Endodermal cell (in vitro differentiated cells): ENCODE data around the gene PSMC3. TPM values are rescaled to one million over a fixed set of nuclear protein-coding genes. Genes with fewer than 3 reads are reported as not detected.
A peak's percentile ranks its signal among the peaks of the same experiment; 100 is the strongest.

ENCODE experiments used
- DNase-seq: peaks from one replicate; pipeline ENCODE4 v3.0.0-alpha.2; 2017
- H3K27ac ChIP-seq: 2 replicates; pipeline ENCODE4 v1.5.1; 2013; ENCODE audit warnings: mild to moderate bottlenecking, low read depth, low read length, moderate library complexity
- H3K27me3 ChIP-seq: 2 replicates; pipeline ENCODE4 v1.6.1; 2013; ENCODE audit warnings: mild to moderate bottlenecking, low read length, moderate library complexity; ENCODE audit not compliant: insufficient read depth, control insufficient read depth, poor library complexity, severe bottlenecking
- H3K36me3 ChIP-seq: 2 replicates; pipeline ENCODE4 v1.7.0; 2013; ENCODE audit warnings: mild to moderate bottlenecking, low read length, moderate library complexity; ENCODE audit not compliant: control insufficient read depth, insufficient read depth
- H3K4me1 ChIP-seq: one replicate; pipeline ENCODE4 v1.7.0; 2013; ENCODE audit warnings: low read length; ENCODE audit not compliant: control insufficient read depth, insufficient read depth
- H3K4me3 ChIP-seq: 2 replicates; pipeline ENCODE4 v1.5.1; 2013; ENCODE audit warnings: mild to moderate bottlenecking, low read length, moderate library complexity
- H3K9ac ChIP-seq: 2 replicates; pipeline ENCODE4 v1.6.1; 2013; ENCODE audit warnings: mild to moderate bottlenecking, low read length, moderate library complexity; ENCODE audit not compliant: poor library complexity, severe bottlenecking; ENCODE audit errors: extremely low read depth
- H3K9me3 ChIP-seq: 2 replicates; pipeline ENCODE4 v1.6.1; 2013; ENCODE audit warnings: mild to moderate bottlenecking, low read length, moderate library complexity; ENCODE audit not compliant: control insufficient read depth
- H3K27ac Mint-ChIP-seq: 2 replicates; pipeline ENCODE4 v1.8.0; 2020; ENCODE audit warnings: mixed read lengths
- H3K27me3 Mint-ChIP-seq: 2 replicates; pipeline ENCODE4 v1.8.0; 2021; ENCODE audit warnings: mild to moderate bottlenecking, mixed read lengths; ENCODE audit not compliant: insufficient read depth
- H3K36me3 Mint-ChIP-seq: 2 replicates; pipeline ENCODE4 v1.8.0; 2020; ENCODE audit warnings: low read depth, mixed read lengths
- H3K4me1 Mint-ChIP-seq: 2 replicates; pipeline ENCODE4 v1.8.0; 2020; ENCODE audit warnings: mixed read lengths
- H3K4me3 Mint-ChIP-seq: 2 replicates; pipeline ENCODE4 v1.8.0; 2020; ENCODE audit warnings: mild to moderate bottlenecking, moderate library complexity, mixed read lengths
- H3K9me3 Mint-ChIP-seq: 2 replicates; pipeline ENCODE4 v1.8.0; 2020; ENCODE audit warnings: mild to moderate bottlenecking, mixed read lengths
- WGBS, 2 experiments: methylation state at CpG; one replicate each; pipeline versions ENCODE4 v1.1.5 to v1.1.7; 2013; ENCODE audit warnings: missing lambda C conversion rate in 2 of 2, mixed read lengths in 1 of 2; ENCODE audit not compliant: insufficient coverage in 1 of 2, insufficient read length in 1 of 2; 5-methylcytosine and 5-hydroxymethylcytosine counted together
- total RNA-seq, 2 donors: library from RNA; stranded (reverse); fragmentation: NEBNext Ultra II Directional in 1 of 2; extraction: Animal tissue kit (Norgen Biotek cat#: 25700) in 1 of 2; gene quantifications; 2 replicates in 1 of 2; 3 replicates in 1 of 2; pipeline ENCODE4 v1.2.1, GENCODE V29; 2021
- TF ChIP-seq, protein P1 (sequence below): fragments of 200-600 bp; sonication (generic); conservative IDR thresholded peaks from 2 replicates; pipeline ENCODE4 v1.5.0; 2021; ENCODE audit warnings: antibody characterized with exemption, mild to moderate bottlenecking

PSMC3 gene
- total RNA-seq, 2 donors from 2014 or later: 152 to 175 TPM

DNA sequence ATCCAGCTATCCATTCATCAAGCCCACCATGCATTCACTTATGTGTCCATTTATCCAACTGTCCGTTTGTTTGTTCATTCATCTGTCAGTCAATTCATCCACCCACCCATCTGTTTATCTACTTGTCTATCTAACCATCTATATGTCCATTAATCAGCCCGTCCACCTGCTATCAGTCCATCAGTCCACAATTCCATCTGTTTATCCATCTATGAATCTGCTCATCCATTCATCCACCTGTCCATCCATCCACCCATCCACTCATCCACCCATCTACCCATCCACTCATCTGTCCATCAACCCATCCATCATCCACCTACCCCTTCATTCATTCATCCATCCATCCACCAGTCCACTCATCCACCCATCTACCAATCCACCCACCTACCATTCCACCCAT is 46.9 kb downstream of the PSMC3 start:
- H3K36me3 ChIP-seq: no peaks in the 10 kb centered on the region
- no peak overlapping the region for H3K27ac ChIP-seq
- TF ChIP-seq, protein P1, sequence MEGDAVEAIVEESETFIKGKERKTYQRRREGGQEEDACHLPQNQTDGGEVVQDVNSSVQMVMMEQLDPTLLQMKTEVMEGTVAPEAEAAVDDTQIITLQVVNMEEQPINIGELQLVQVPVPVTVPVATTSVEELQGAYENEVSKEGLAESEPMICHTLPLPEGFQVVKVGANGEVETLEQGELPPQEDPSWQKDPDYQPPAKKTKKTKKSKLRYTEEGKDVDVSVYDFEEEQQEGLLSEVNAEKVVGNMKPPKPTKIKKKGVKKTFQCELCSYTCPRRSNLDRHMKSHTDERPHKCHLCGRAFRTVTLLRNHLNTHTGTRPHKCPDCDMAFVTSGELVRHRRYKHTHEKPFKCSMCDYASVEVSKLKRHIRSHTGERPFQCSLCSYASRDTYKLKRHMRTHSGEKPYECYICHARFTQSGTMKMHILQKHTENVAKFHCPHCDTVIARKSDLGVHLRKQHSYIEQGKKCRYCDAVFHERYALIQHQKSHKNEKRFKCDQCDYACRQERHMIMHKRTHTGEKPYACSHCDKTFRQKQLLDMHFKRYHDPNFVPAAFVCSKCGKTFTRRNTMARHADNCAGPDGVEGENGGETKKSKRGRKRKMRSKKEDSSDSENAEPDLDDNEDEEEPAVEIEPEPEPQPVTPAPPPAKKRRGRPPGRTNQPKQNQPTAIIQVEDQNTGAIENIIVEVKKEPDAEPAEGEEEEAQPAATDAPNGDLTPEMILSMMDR: no peak
- H3K4me1 ChIP-seq: no peaks in the 10 kb centered on the region
- no peak overlapping the region for H3K9ac ChIP-seq
- H3K27me3 ChIP-seq: no peaks in the 10 kb centered on the region
- Mint-ChIP-seq H3K27me3 (peaks cover 3% of the 10 kb centered on the region), H3K9me3 (no peaks in the 10 kb centered on the region), H3K4me1 (no peaks in the 10 kb centered on the region), H3K27ac (no peak overlapping the region), H3K36me3 (no peaks in the 10 kb centered on the region), H3K4me3 (no peak overlapping the region)
- no peaks in the 10 kb centered on the region for H3K9me3 ChIP-seq
- no peak overlapping the region for H3K4me3 ChIP-seq
- 87 to 95% methylated on average over 2 of the region's 2 CpGs for WGBS, 2 experiments
- DNase-seq: no peak

DNA sequence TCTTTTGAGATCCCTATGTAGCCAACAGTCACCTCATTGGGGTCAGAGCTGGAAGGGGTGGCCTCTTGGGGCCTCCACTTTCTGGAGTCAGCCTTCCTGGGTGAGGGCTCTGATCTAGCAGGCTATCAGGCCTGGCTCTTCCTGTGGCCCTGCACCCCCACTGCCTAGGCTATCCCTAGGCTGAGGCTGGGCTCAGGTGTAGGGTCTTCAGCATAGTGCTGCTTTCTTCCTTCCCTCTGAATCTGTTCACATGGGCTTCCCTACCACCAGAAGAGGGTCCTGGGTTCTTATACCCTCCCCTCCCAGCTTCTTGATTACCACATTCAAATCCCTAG is 47.4 kb downstream of the PSMC3 start:
- Mint-ChIP-seq H3K4me1 (no peaks in the 10 kb centered on the region), H3K4me3 (no peak overlapping the region), H3K27me3 (peaks cover 3% of the 10 kb centered on the region), H3K9me3 (no peaks in the 10 kb centered on the region), H3K36me3 (no peaks in the 10 kb centered on the region), H3K27ac (no peak overlapping the region)
- TF ChIP-seq, protein P1: no peak
- Histone ChIP-seq H3K27me3 (no peaks in the 10 kb centered on the region), H3K4me3 (no peak overlapping the region), H3K4me1 (no peaks in the 10 kb centered on the region), H3K27ac (no peak overlapping the region), H3K9ac (no peak overlapping the region), H3K9me3 (no peaks in the 10 kb centered on the region), H3K36me3 (no peaks in the 10 kb centered on the region)
- DNase-seq: no peak

DNA sequence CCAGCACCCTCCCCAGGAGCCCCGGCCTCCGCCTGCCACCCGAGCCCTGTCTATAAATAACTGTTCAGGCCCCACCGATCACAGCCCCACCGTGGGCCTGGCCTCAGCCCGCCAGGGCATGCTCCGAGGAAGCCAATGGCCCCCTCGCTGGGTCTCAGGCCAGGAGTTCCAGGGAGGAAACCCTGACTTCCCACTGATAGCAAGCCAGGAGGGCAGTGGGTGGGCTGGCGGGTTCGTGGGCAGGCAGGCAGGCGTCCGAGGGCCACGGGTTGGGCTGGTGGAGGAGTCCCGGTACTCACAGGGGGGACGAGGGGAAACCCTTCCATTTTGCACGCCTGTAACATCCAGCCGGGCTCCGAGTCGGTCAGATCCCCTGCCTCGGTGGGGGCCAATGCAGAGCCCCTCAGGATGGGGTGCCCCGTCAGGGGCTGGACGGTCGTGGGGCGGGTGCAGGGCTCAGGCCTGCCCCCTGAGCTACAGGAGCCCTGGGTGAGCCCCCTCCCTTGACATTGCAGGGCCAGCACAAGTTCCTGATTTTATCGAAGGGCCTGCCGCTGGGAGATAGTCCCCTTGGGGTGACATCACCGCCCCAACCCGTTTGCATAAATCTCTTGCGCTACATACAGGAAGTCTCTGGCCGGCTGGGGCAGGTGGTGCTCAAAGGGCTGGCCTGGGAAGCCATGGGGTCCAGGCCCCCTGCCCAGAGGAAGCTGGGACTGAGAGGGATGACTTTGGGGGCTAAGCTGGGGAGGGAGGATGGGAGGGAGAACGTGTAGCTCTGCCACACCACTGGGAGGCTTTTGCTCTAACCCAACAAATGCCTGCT is 48.0 kb downstream of the PSMC3 start, which contains the start of gene SPI1:
Gene SPI1, minus strand, starts transcription at position 538 of the 826 bp plus-strand sequence. Its CDS starts 194 bp downstream, at position 344.
- H3K4me3 Mint-ChIP-seq: no peak within 1 kb of the TSS
- 87 to 95% methylated on average over 23 to 31 of the region's 31 CpGs for WGBS, 2 experiments

More for the DNA sequence above, 48.0 kb downstream of the PSMC3 start, which contains the start of gene SPI1:
- H3K4me1 Mint-ChIP-seq: no peaks in the 10 kb centered on the region
- no peaks in the 10 kb centered on the region for H3K27me3 ChIP-seq
- H3K9me3 Mint-ChIP-seq: no peaks in the 10 kb centered on the region
- H3K36me3 ChIP-seq: no peaks in the 10 kb centered on the region
- peaks cover under 1% of the 10 kb centered on the region for H3K27me3 Mint-ChIP-seq
- peak within 1 kb of the TSS; percentile 73 for H3K27ac Mint-ChIP-seq
- no peak within 1 kb of the TSS for H3K9ac ChIP-seq
- no peaks in the 10 kb centered on the region for H3K9me3 ChIP-seq
- TF ChIP-seq, protein P1: no peak
- no peak within 1 kb of the TSS for H3K4me3 ChIP-seq
- no peak for DNase-seq
- no peaks in the 10 kb centered on the region for H3K4me1 ChIP-seq
- no peak within 1 kb of the TSS for H3K27ac ChIP-seq
- no peaks in the 10 kb centered on the region for H3K36me3 Mint-ChIP-seq
